IMR-90 (cell line): ENCODE data around the gene IL12RB2. TPM values are rescaled to one million over a fixed set of nuclear protein-coding genes. Genes with fewer than 3 reads are reported as not detected.

Experiments used
- ATAC-seq: fragments of 200-7000 bp; cut with Tn5 transposase; 2 replicates; pipeline ENCODE4 v1.9.1; 2020; ENCODE audit warnings: low read depth, mild to moderate bottlenecking, moderate library complexity
- BruUV-seq: library from RNA; stranded (reverse); fragments of 400-500 nt; replicated peaks from 2 replicates; lab custom pipeline; 2021; lab: Mats Ljungman, UMichigan
- CTCF ChIA-PET: fragments of 300-600 bp; formaldehyde crosslinking; extraction: SDS; loops from one replicate; lab custom pipeline; 2021; ENCODE audit warnings: antibody characterized with exemption; lab: Yijun Ruan, JAX
- POLR2A ChIA-PET: fragments of 300-600 bp; sonication (Branson Sonifier 250); formaldehyde crosslinking; loops from one replicate; lab custom pipeline; 2022; ENCODE audit warnings: antibody characterized with exemption; ENCODE audit not compliant: unreplicated experiment; lab: Charles Lee
- DNase-seq: peaks from one replicate; pipeline ENCODE4 v3.0.0; 2013
- H2AFZ ChIP-seq: replicated peaks from 2 replicates; pipeline ENCODE3; 2013; ENCODE audit warnings: low read length, mild to moderate bottlenecking; ENCODE audit not compliant: poor library complexity
- H2AK5ac ChIP-seq: 2 replicates; pipeline ENCODE4 v1.6.1; 2013; ENCODE audit warnings: low read depth, low read length, inconsistent platforms
- H2AK9ac ChIP-seq: replicated peaks from 2 replicates; pipeline ENCODE3; 2013; ENCODE audit warnings: mild to moderate bottlenecking, low read depth, low read length, moderate library complexity; ENCODE audit not compliant: poor library complexity
- H2BK120ac ChIP-seq: 2 replicates; pipeline ENCODE4 v1.6.1; 2013; ENCODE audit warnings: low read depth, low read length, inconsistent platforms
- H2BK15ac ChIP-seq: 3 replicates; pipeline ENCODE4 v1.6.1; 2013; ENCODE audit warnings: low read depth, low read length, inconsistent platforms
- H2BK20ac ChIP-seq: 2 replicates; pipeline ENCODE4 v1.6.1; 2013; ENCODE audit warnings: low read depth, mild to moderate bottlenecking, inconsistent platforms, low read length, moderate library complexity
- H2BK5ac ChIP-seq: 2 replicates; pipeline ENCODE4 v1.6.1; 2013; ENCODE audit warnings: mild to moderate bottlenecking, low read depth, low read length, inconsistent platforms; ENCODE audit not compliant: poor library complexity, severe bottlenecking
- H3K14ac ChIP-seq: replicated peaks from 2 replicates; pipeline ENCODE4 v1.6.1; 2013; ENCODE audit warnings: low read depth, low read length, inconsistent platforms
- H3K18ac ChIP-seq: 2 replicates; pipeline ENCODE4 v1.6.1; 2013; ENCODE audit warnings: low read depth, low read length, control low read depth
- H3K23ac ChIP-seq: 2 replicates; pipeline ENCODE4 v1.6.1; 2013; ENCODE audit warnings: low read depth, low read length, inconsistent platforms
- H3K27ac ChIP-seq: 2 replicates; pipeline ENCODE4 v1.5.1; 2013; ENCODE audit warnings: mild to moderate bottlenecking, control low read depth, low read length; ENCODE audit not compliant: insufficient read depth
- H3K27me3 ChIP-seq: 2 replicates; pipeline ENCODE4 v1.6.1; 2013; ENCODE audit warnings: low read length; ENCODE audit not compliant: control insufficient read depth, insufficient read depth
- H3K36me3 ChIP-seq: 2 replicates; pipeline ENCODE4 v1.6.1; 2013; ENCODE audit warnings: low read length, mixed read lengths; ENCODE audit not compliant: control insufficient read depth, insufficient read depth
- H3K4ac ChIP-seq: 2 replicates; pipeline ENCODE4 v1.6.1; 2013; ENCODE audit warnings: low read depth, low read length, inconsistent platforms
- H3K4me1 ChIP-seq: 2 replicates; pipeline ENCODE4 v1.6.1; 2013; ENCODE audit warnings: low read length, mixed read lengths; ENCODE audit not compliant: control insufficient read depth, insufficient read depth
- H3K4me2 ChIP-seq: 2 replicates; pipeline ENCODE4 v1.6.1; 2013; ENCODE audit warnings: low read depth, mild to moderate bottlenecking, control low read depth, low read length, moderate library complexity
- H3K4me3 ChIP-seq: 2 replicates; pipeline ENCODE4 v1.5.1; 2013; ENCODE audit warnings: low read depth, mild to moderate bottlenecking, control low read depth, low read length, moderate library complexity; ENCODE audit not compliant: insufficient read depth
- H3K56ac ChIP-seq: 2 replicates; pipeline ENCODE4 v1.6.1; 2013; ENCODE audit warnings: low read length, inconsistent platforms; ENCODE audit not compliant: insufficient read depth; ENCODE audit errors: extremely low read depth
- H3K79me1 ChIP-seq, 2 experiments: 2 replicates each; pipeline ENCODE4 v1.6.1; 2013; ENCODE audit warnings: low read length in 2 of 2, inconsistent platforms in 1 of 2, low read depth in 1 of 2
- H3K9ac ChIP-seq: 2 replicates; pipeline ENCODE4 v1.6.1; 2013; ENCODE audit warnings: low read depth, low read length, control low read depth
- H3K9me1 ChIP-seq: 2 replicates; pipeline ENCODE4 v1.6.1; 2013; ENCODE audit warnings: low read length, inconsistent platforms; ENCODE audit not compliant: insufficient read depth
- H3K9me3 ChIP-seq: 2 replicates; pipeline ENCODE4 v1.6.1; 2013; ENCODE audit warnings: low read length; ENCODE audit not compliant: control insufficient read depth, insufficient read depth
- H4K20me1 ChIP-seq: 2 replicates; pipeline ENCODE4 v1.6.1; 2013; ENCODE audit warnings: low read length, inconsistent platforms; ENCODE audit not compliant: insufficient read depth
- H4K5ac ChIP-seq: 2 replicates; pipeline ENCODE4 v1.6.1; 2013; ENCODE audit warnings: mild to moderate bottlenecking, low read depth, low read length, control low read depth
- H4K8ac ChIP-seq, 2 experiments: 2 replicates each; pipeline ENCODE4 v1.6.1; 2013; ENCODE audit warnings: low read depth in 2 of 2, low read length in 2 of 2, control low read depth in 1 of 2, inconsistent platforms in 1 of 2
- H4K91ac ChIP-seq: 2 replicates; pipeline ENCODE4 v1.6.1; 2013; ENCODE audit warnings: low read depth, low read length, inconsistent platforms; ENCODE audit not compliant: insufficient read depth
- FOS ChIP-seq: fragments of 150-350 bp; IDR thresholded peaks from 2 replicates; pipeline ENCODE4 v1.6.1; 2016; ENCODE audit warnings: low read depth, low read length
- WGBS, 2 experiments: methylation state at CpG; one replicate each; pipeline versions ENCODE4 v1.1.5 to v1.1.7; 2013; ENCODE audit warnings: missing lambda C conversion rate in 2 of 2; ENCODE audit not compliant: insufficient read length in 1 of 2; ENCODE audit errors: extremely low coverage in 2 of 2; 5-methylcytosine and 5-hydroxymethylcytosine counted together
- dilution Hi-C: fragments of 300-500 bp; cut with HindIII; formaldehyde crosslinking; loops from one replicate; pipeline ENCODE4 v1.14.3; 2018; ENCODE audit warnings: low sequenced_read_pairs; ENCODE audit not compliant: unreplicated experiment
- in situ Hi-C: fragments of 300-500 bp; cut with MboI; formaldehyde crosslinking; loops from 3 replicates; pipeline ENCODE4 v1.14.3; 2019; ENCODE audit warnings: low sequenced_read_pairs, inconsistent platforms, mixed read lengths
- intact Hi-C: fragments of 100-400 bp; cut with micrococcal nuclease; formaldehyde crosslinking; loops from 2 replicates; pipeline ENCODE4 v1.10.0; 2022
- polyA plus RNA-seq, 3 experiments: library from polyadenylated mRNA; depleted of rRNA; stranded (reverse); fragments of >200 nt; gene quantifications; 2 replicates each; pipeline ENCODE4 v1.2.3, GENCODE V29; 2012; ENCODE audit warnings: low replicate concordance in 1 of 3
- total RNA-seq: library from RNA; depleted of rRNA; stranded (reverse); fragments of >200 nt; gene quantifications from 2 replicates; pipeline ENCODE4 v1.2.3, GENCODE V29; 2012
- TF ChIP-seq, protein P1 (sequence below): fragments of 150-350 bp; IDR thresholded peaks from 2 replicates; pipeline ENCODE4 v1.6.1; 2016; ENCODE audit warnings: low read depth, mild to moderate bottlenecking, low read length, moderate library complexity, borderline replicate concordance

IL12RB2 gene
- total and polyA plus RNA-seq, 2 of the 4 experiments (the other 2 are of a cell fraction), result not detected

DNA sequence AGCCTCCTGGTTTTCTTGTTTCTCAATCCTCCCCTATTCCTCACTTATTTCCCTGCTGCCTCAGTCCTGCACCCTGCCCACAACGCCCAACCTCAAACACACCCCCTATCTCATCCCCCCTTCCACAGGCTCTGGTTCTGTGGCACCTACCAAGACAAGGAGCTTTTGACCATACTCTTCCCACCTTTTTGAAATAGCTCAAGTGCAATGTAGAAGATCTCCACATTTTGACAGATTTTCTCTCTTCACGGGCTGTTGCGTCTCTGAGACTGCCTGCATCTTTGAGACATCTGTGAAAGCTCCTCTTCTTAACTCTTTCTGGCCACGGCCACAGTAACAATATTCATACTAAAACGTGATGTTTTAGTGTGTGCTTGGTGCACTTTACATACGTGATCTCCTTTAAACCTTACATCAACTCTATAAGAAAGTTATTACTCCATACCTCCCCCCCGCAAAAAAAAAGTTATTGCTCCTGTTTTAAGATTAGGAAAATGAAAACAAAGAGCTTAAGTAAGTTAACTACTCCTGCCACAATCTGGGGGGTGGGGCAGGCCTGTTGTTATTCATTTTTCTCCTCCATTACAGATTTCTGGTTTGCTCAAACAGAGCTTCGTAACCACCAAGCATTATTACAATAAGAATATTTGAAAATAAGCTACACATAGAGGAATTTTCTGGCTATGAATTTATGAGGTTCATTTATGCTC, 124.4 kb downstream of the IL12RB2 start (continued):
- TF ChIP-seq, protein P1, sequence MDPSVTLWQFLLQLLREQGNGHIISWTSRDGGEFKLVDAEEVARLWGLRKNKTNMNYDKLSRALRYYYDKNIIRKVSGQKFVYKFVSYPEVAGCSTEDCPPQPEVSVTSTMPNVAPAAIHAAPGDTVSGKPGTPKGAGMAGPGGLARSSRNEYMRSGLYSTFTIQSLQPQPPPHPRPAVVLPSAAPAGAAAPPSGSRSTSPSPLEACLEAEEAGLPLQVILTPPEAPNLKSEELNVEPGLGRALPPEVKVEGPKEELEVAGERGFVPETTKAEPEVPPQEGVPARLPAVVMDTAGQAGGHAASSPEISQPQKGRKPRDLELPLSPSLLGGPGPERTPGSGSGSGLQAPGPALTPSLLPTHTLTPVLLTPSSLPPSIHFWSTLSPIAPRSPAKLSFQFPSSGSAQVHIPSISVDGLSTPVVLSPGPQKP, result no peak

GRCh38 chr1:67432745-67433144, 125.1 kb downstream of the IL12RB2 start:
- no peak overlapping the region for H2AFZ ChIP-seq
- H2BK20ac ChIP-seq, result no peak overlapping the region
- ChIA-PET POLR2A (no interaction called here), CTCF (interaction anchor here (0.5 kb wide), 2 partner anchors 87 to 199 kb away, joined by 3 read pairs; no protein-coding TSS in a partner anchor)
- dilution Hi-C loops, result no loop called here
- no peaks in the 10 kb centered on the region for H3K9me3 ChIP-seq
- H4K8ac ChIP-seq, result no peak overlapping the region
- peaks cover 5% of the 10 kb centered on the region; the same call in 1 of the 2 replicates for H3K36me3 ChIP-seq
- in situ Hi-C loops, result no loop called here
- H3K27me3 ChIP-seq, result no peaks in the 10 kb centered on the region
- TF ChIP-seq FOS, result no peak
- no peak overlapping the region for H3K23ac ChIP-seq
- H3K4me2 ChIP-seq, result no peak overlapping the region
- H2BK120ac ChIP-seq, result no peak overlapping the region
- no peak overlapping the region for H3K14ac ChIP-seq
- no peak overlapping the region for H2AK5ac ChIP-seq
- H3K9me1 ChIP-seq, result no peaks in the 10 kb centered on the region
- no peak overlapping the region for H4K91ac ChIP-seq
- H2BK15ac ChIP-seq, result no peak overlapping the region
- H2AK9ac ChIP-seq, result no peak overlapping the region
- no peak overlapping the region for H3K56ac ChIP-seq
- DNase-seq (no peak), ATAC-seq (no peak)
- H2BK5ac ChIP-seq, result no peak overlapping the region
- no CpG with 5 or more reads among the region's 1 CpG for whole genome bisulfite sequencing, 2 experiments
- H3K4me1 ChIP-seq, result no peaks in the 10 kb centered on the region
- no peak overlapping the region for H3K4me3 ChIP-seq
- H3K18ac ChIP-seq, result no peak overlapping the region
- H4K20me1 ChIP-seq, result peaks cover 20% of the 10 kb centered on the region
- no peak overlapping the region for H3K9ac ChIP-seq
- no TSS peak for BruUV-seq
- no peaks in the 10 kb centered on the region for H3K79me1 ChIP-seq
- no peak overlapping the region for H3K4ac ChIP-seq
- H4K5ac ChIP-seq, result no peak overlapping the region
- intact Hi-C loops, result no loop called here
- no peak overlapping the region for H3K27ac ChIP-seq
